GM23338 (cell line): ENCODE measurements around the gene PLD2. TPM values are rescaled to one million over a fixed set of nuclear protein-coding genes. Genes with fewer than 3 reads are reported as not detected.

Experiments used
- ATAC-seq: fragments of 200-7000 bp; cut with Tn5 transposase; 3 replicates; pipeline ENCODE4 v1.9.1; 2020
- DNase-seq: peaks from one replicate; pipeline ENCODE4 v3.0.0-alpha.2; 2015; ENCODE audit warnings: low spot score
- H2AFZ ChIP-seq: fragments of 200-600 bp; sonication (generic); 2 replicates; pipeline ENCODE4 v1.8.0; 2016; ENCODE audit warnings: antibody characterized with exemption, mild to moderate bottlenecking, moderate library complexity
- H3F3A ChIP-seq: fragments of 200-600 bp; sonication (generic); replicated peaks from 2 replicates; pipeline ENCODE4 v1.8.0; 2017; ENCODE audit warnings: antibody characterized with exemption, mixed run types, low read depth
- H3K27ac ChIP-seq: fragments of 200-600 bp; sonication (generic); 2 replicates; pipeline ENCODE4 v1.6.1; 2016; ENCODE audit warnings: low read depth
- H3K27me3 ChIP-seq: fragments of 200-600 bp; sonication (generic); 2 replicates; pipeline ENCODE4 v1.8.0; 2016; ENCODE audit warnings: mild to moderate bottlenecking, mixed run types, moderate library complexity; ENCODE audit not compliant: insufficient read depth
- H3K36me3 ChIP-seq: fragments of 200-600 bp; sonication (generic); 2 replicates; pipeline ENCODE4 v1.8.0; 2016; ENCODE audit warnings: mild to moderate bottlenecking; ENCODE audit not compliant: insufficient read depth
- H3K4me1 ChIP-seq: fragments of 200-600 bp; sonication (generic); 2 replicates; pipeline ENCODE4 v1.8.0; 2016; ENCODE audit warnings: mild to moderate bottlenecking, moderate library complexity; ENCODE audit not compliant: insufficient read depth
- H3K4me2 ChIP-seq: fragments of 200-600 bp; sonication (generic); 2 replicates; pipeline ENCODE4 v1.7.1; 2017; ENCODE audit warnings: mixed run types
- H3K4me3 ChIP-seq: fragments of 200-600 bp; sonication (generic); 2 replicates; pipeline ENCODE4 v1.6.1; 2016; ENCODE audit warnings: mixed run types
- H3K79me2 ChIP-seq: fragments of 200-600 bp; sonication (generic); replicated peaks from 2 replicates; pipeline ENCODE4 v1.8.0; 2017; ENCODE audit warnings: mild to moderate bottlenecking; ENCODE audit not compliant: insufficient read depth
- H3K9me2 ChIP-seq: fragments of 200-600 bp; sonication (generic); 2 replicates; pipeline ENCODE4 v1.8.0; 2017; ENCODE audit not compliant: insufficient read depth
- H4K20me1 ChIP-seq: fragments of 200-600 bp; sonication (generic); replicated peaks from 2 replicates; pipeline ENCODE4 v1.8.0; 2017; ENCODE audit warnings: mild to moderate bottlenecking; ENCODE audit not compliant: insufficient read depth
- H3K27ac Mint-ChIP-seq: 2 replicates; pipeline ENCODE4 v1.8.0; 2020; ENCODE audit warnings: inconsistent platforms, mild to moderate bottlenecking, moderate library complexity, mixed read lengths
- H3K27me3 Mint-ChIP-seq: 3 replicates; pipeline ENCODE4 v1.8.0; 2022; ENCODE audit warnings: low read depth, mild to moderate bottlenecking, moderate library complexity, mixed read lengths, inconsistent platforms; ENCODE audit not compliant: insufficient read depth, poor library complexity
- H3K36me3 Mint-ChIP-seq: 3 replicates; pipeline ENCODE4 v1.8.0; 2021; ENCODE audit warnings: low read depth, mild to moderate bottlenecking, inconsistent platforms, moderate library complexity, mixed read lengths
- H3K4me1 Mint-ChIP-seq: 3 replicates; pipeline ENCODE4 v1.8.0; 2020; ENCODE audit warnings: mild to moderate bottlenecking, inconsistent platforms, mixed read lengths
- H3K4me3 Mint-ChIP-seq: 3 replicates; pipeline ENCODE4 v1.8.0; 2021; ENCODE audit warnings: moderate library complexity, mild to moderate bottlenecking, inconsistent platforms, mixed read lengths
- H3K9me3 Mint-ChIP-seq: 3 replicates; pipeline ENCODE4 v1.8.0; 2020; ENCODE audit warnings: moderate library complexity, mild to moderate bottlenecking, inconsistent platforms, mixed read lengths
- CREB1 ChIP-seq: fragments of 250-450 bp; sonication (Bioruptor Pico); IDR thresholded peaks from 2 replicates; pipeline ENCODE4 v1.5.0; 2020; ENCODE audit warnings: low read depth, mild to moderate bottlenecking, moderate library complexity
- EZH2 ChIP-seq: fragments of 200-600 bp; sonication (generic); IDR thresholded peaks from one replicate; pipeline ENCODE4 v1.8.0; 2017; ENCODE audit warnings: antibody characterized with exemption, mild to moderate bottlenecking, low read depth; ENCODE audit not compliant: unreplicated experiment
- EZH2phosphoT487 ChIP-seq: fragments of 200-600 bp; sonication (generic); IDR thresholded peaks from one replicate; pipeline ENCODE4 v1.8.1; 2018; ENCODE audit warnings: antibody characterized with exemption; ENCODE audit not compliant: unreplicated experiment
- JUNB ChIP-seq: IDR thresholded peaks from one replicate; pipeline ENCODE4 v1.6.1; 2016; ENCODE audit warnings: antibody characterized with exemption; ENCODE audit not compliant: unreplicated experiment
- NANOG ChIP-seq: IDR thresholded peaks from 2 replicates; pipeline ENCODE4 v1.6.1; 2016; ENCODE audit warnings: antibody characterized with exemption, borderline replicate concordance
- POLR2AphosphoS5 ChIP-seq: IDR thresholded peaks from 2 replicates; pipeline ENCODE4 v1.6.1; 2016; ENCODE audit warnings: antibody characterized with exemption, low read depth
- REST ChIP-seq: IDR thresholded peaks from one replicate; pipeline ENCODE4 v1.6.1; 2018; ENCODE audit warnings: antibody characterized with exemption; ENCODE audit not compliant: unreplicated experiment
- STAT1 ChIP-seq: IDR thresholded peaks from one replicate; pipeline ENCODE4 v1.6.1; 2016; ENCODE audit warnings: antibody characterized with exemption; ENCODE audit not compliant: unreplicated experiment
- ZNF114 ChIP-seq: fragments of 250-450 bp; sonication (Bioruptor Pico); IDR thresholded peaks from 2 replicates; pipeline ENCODE4 v1.5.0; 2020; ENCODE audit warnings: mild to moderate bottlenecking, moderate library complexity
- ZNF331 ChIP-seq: fragments of 250-450 bp; sonication (Bioruptor Pico); IDR thresholded peaks from 2 replicates; pipeline ENCODE4 v1.5.0; 2020; ENCODE audit warnings: low read depth, mild to moderate bottlenecking, moderate library complexity
- ZNF462 ChIP-seq: fragments of 250-450 bp; sonication (Bioruptor Pico); IDR thresholded peaks from 2 replicates; pipeline ENCODE4 v1.5.0; 2020; ENCODE audit warnings: mild to moderate bottlenecking, moderate library complexity
- polyA plus RNA-seq: library from polyadenylated mRNA; unstranded; fragments of >200 nt; fragmentation: Nextera tagmentation; extraction: Ambion mirVana; gene quantifications from 2 replicates; pipeline ENCODE4 v1.2.1, GENCODE V29; 2016
- total RNA-seq: library from RNA; depleted of rRNA; stranded (reverse); fragments of >200 nt; shearing (Covaris generic); gene quantifications from 2 replicates; pipeline ENCODE4 v1.2.3, GENCODE V29; 2014
- TF ChIP-seq, protein P1 (sequence below): IDR thresholded peaks from 2 replicates; pipeline ENCODE4 v1.6.1; 2016; ENCODE audit warnings: antibody characterized with exemption
- TF ChIP-seq, protein P2 (sequence below), 2 experiments: fragments of 200-600 bp in 1 of 2; sonication (generic) in 1 of 2; conservative IDR thresholded peaks; 2 replicates each; pipeline versions ENCODE4 v1.5.1 to v1.6.1; 2016 to 2017; ENCODE audit warnings: antibody characterized with exemption in 2 of 2, low read depth in 2 of 2, mild to moderate bottlenecking in 2 of 2, moderate library complexity in 1 of 2

The PLD2 gene
- total and polyA plus RNA-seq, 2 experiments from 2014 or later, result 20.2 to 55.9 TPM

DNA sequence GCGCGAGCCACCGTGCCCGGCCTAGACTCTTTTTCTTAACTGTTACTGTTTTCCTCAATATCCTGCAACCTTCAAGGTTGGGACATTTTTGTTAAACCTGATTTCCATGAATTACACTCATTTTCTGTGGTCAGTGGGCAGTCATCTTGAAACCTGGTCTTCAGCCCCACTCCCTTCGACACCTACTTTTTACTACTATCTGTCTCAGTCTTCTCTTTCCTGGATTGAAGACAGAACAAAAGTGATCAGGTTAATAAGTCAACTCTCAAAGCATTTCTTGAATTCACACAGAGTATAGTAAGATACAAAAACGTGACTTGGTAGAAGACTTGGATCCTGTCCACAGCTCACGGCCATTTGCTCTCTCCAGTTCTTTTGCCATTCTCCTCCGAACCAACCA, 32.3 kb downstream of the PLD2 start:
- H3F3A ChIP-seq, result peaks cover 2% of the 10 kb centered on the region; the same call in 1 of the 2 replicates
- TF ChIP-seq JUNB, result no peak
- TF ChIP-seq REST, result no peak
- TF ChIP-seq, protein P1, sequence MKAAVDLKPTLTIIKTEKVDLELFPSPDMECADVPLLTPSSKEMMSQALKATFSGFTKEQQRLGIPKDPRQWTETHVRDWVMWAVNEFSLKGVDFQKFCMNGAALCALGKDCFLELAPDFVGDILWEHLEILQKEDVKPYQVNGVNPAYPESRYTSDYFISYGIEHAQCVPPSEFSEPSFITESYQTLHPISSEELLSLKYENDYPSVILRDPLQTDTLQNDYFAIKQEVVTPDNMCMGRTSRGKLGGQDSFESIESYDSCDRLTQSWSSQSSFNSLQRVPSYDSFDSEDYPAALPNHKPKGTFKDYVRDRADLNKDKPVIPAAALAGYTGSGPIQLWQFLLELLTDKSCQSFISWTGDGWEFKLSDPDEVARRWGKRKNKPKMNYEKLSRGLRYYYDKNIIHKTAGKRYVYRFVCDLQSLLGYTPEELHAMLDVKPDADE, result no peak
- no peak for TF ChIP-seq STAT1
- no peak for TF ChIP-seq CREB1
- TF ChIP-seq, protein P2, sequence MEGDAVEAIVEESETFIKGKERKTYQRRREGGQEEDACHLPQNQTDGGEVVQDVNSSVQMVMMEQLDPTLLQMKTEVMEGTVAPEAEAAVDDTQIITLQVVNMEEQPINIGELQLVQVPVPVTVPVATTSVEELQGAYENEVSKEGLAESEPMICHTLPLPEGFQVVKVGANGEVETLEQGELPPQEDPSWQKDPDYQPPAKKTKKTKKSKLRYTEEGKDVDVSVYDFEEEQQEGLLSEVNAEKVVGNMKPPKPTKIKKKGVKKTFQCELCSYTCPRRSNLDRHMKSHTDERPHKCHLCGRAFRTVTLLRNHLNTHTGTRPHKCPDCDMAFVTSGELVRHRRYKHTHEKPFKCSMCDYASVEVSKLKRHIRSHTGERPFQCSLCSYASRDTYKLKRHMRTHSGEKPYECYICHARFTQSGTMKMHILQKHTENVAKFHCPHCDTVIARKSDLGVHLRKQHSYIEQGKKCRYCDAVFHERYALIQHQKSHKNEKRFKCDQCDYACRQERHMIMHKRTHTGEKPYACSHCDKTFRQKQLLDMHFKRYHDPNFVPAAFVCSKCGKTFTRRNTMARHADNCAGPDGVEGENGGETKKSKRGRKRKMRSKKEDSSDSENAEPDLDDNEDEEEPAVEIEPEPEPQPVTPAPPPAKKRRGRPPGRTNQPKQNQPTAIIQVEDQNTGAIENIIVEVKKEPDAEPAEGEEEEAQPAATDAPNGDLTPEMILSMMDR (conservative IDR thresholded peaks at IDR 0.05; ENCODE audit: low read depth in 2 of 2), result no peak
- no peak for TF ChIP-seq ZNF114 (CRISPR knock-in tag)
- TF ChIP-seq ZNF331 (CRISPR knock-in tag), result no peak
- TF ChIP-seq POLR2AphosphoS5, result no peak
- no peak for TF ChIP-seq ZNF462
- no peak for TF ChIP-seq EZH2phosphoT487
- TF ChIP-seq NANOG, result no peak
- no peak for TF ChIP-seq EZH2
- no peak overlapping the region for H3K4me2 ChIP-seq
- no peak for DNase-seq
- ATAC-seq, result no peak
- no peak overlapping the region for H3K27ac ChIP-seq
- H3K79me2 ChIP-seq, result peaks cover 82% of the 10 kb centered on the region
- no peak overlapping the region for H2AFZ ChIP-seq
- Mint-ChIP-seq H3K27me3 (peaks cover 2% of the 10 kb centered on the region), H3K4me1 (peaks cover 38% of the 10 kb centered on the region), H3K9me3 (no peaks in the 10 kb centered on the region), H3K4me3 (no peak overlapping the region; the same call in 2 of the 3 replicates), H3K27ac (no peak overlapping the region; the same call in 1 of the 2 replicates), H3K36me3 (no peaks in the 10 kb centered on the region; the same call in 2 of the 3 replicates)
- no peaks in the 10 kb centered on the region for H3K9me2 ChIP-seq
- peaks cover 12% of the 10 kb centered on the region for H3K4me1 ChIP-seq
- H3K4me3 ChIP-seq, result no peak overlapping the region
- H3K36me3 ChIP-seq, result no peaks in the 10 kb centered on the region
- no peaks in the 10 kb centered on the region for H3K27me3 ChIP-seq
- H4K20me1 ChIP-seq, result peaks cover 19% of the 10 kb centered on the region
